Activated CD8-positive, alpha-beta T cell treated with anti-CD3 and anti-CD28 coated beads for 36 hours (primary cell): ENCODE results near the gene CYS1. TPM values are rescaled to one million over a fixed set of nuclear protein-coding genes. Genes with fewer than 3 reads are reported as not detected.
A peak's percentile ranks its signal among the peaks of the same experiment; 100 is the strongest.
"Not testable (repeated sequence)": the region's sequence is repeated elsewhere in the genome, so short reads cannot be mapped to it uniquely, and the experiment has no call there.

Experiments
- ATAC-seq: fragments of 200-7000 bp; cut with Tn5 transposase; one replicate; pipeline ENCODE4 v1.10.0; 2021; ENCODE audit warnings: mild to moderate bottlenecking, moderate library complexity
- CTCF ChIA-PET: fragments of 350-600 bp; sonication (Branson Sonifier 250); formaldehyde crosslinking; loops from one replicate; lab custom pipeline; 2021; ENCODE audit warnings: antibody characterized with exemption; lab: Charles Lee
- POLR2A ChIA-PET: fragments of 350-600 bp; sonication (Branson Sonifier 250); formaldehyde crosslinking; loops from one replicate; lab custom pipeline; 2021; ENCODE audit warnings: antibody characterized with exemption; lab: Charles Lee
- DNase-seq: peaks from one replicate; pipeline ENCODE4 v3.0.0-alpha.2; 2020
- H3K27ac Mint-ChIP-seq: one replicate; pipeline ENCODE4 v1.8.0; 2021; ENCODE audit warnings: mild to moderate bottlenecking, mixed read lengths
- H3K27me3 Mint-ChIP-seq: one replicate; pipeline ENCODE4 v1.8.0; 2021; ENCODE audit warnings: mixed read lengths
- H3K36me3 Mint-ChIP-seq: one replicate; pipeline ENCODE4 v1.8.0; 2021; ENCODE audit warnings: low read depth, mixed read lengths
- H3K4me1 Mint-ChIP-seq: one replicate; pipeline ENCODE4 v1.8.0; 2021; ENCODE audit warnings: low read depth, mixed read lengths
- H3K4me3 Mint-ChIP-seq: one replicate; pipeline ENCODE4 v1.8.0; 2021; ENCODE audit warnings: mild to moderate bottlenecking, moderate library complexity, mixed read lengths
- H3K9me3 Mint-ChIP-seq: one replicate; pipeline ENCODE4 v1.8.0; 2021; ENCODE audit warnings: mixed read lengths
- intact Hi-C: fragments of 100-400 bp; cut with micrococcal nuclease; formaldehyde crosslinking; loops from one replicate; pipeline ENCODE4 v1.10.0; 2022
- total RNA-seq, 2 experiments: library from RNA; stranded (reverse); gene quantifications; one replicate each; pipeline ENCODE4 v1.2.3, GENCODE V29; 2021
- TF ChIP-seq, protein P1 (sequence below): fragments of 200-600 bp; IDR thresholded peaks from one replicate; pipeline ENCODE4 v1.8.0; 2022; ENCODE audit warnings: antibody characterized with exemption, mild to moderate bottlenecking

CYS1 gene
- total RNA-seq, 2 experiments from 2014 or later, result 0.11 to 0.32 TPM

DNA sequence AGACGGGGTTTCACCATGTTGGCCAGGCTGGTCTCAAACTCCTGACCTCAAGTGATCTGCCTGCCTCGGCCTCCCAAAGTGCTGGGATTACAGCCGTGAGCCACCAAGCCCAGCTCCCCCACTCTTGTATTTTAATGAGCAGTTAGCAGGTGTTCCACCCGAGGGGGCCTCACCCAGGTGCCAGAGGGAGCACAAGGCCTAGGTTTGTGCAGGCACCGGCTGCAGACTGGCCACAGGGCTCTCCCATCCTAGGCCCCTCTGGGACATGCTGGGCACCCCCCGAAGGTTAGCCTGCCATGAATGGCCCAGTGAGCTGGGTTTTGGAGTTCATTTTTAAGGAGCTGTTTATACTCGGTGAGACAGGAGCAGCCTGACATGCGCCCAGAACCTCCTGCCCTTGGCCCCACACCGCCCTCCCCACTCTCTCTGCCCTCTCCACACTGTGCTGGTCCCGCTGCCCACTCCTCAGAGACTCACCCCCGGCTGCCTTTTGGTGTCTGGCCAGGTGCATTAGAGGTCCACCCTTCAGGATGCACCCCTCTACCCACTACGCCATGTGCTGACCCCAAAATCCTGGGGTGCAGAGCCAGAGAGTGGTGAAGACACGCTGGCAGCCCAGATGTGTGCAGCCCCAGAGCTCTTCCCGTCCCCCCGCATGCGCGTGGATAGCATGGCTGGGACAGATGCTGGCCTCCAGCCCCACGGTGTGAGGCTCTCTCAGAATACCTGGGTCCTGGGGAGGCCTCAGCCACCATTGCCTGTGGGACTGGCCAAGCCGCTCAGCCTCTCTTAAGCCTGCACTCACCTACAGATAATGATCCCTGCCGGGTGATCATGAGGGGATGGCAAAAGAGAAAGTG is 48.1 kb downstream of the CYS1 start:
- no peaks in the 10 kb centered on the region for H3K9me3 Mint-ChIP-seq
- ChIA-PET POLR2A (interaction anchor here (0.5 kb wide), 1 partner anchor 98 kb away, joined by 3 read pairs; no protein-coding TSS in a partner anchor), CTCF (interaction anchor here (1.0 to 5.5 kb wide), 3 partner anchors 39 to 218 kb away, joined by 4 to 44 read pairs (median 9); no protein-coding TSS in a partner anchor)
- intact Hi-C loops, result no loop called here
- TF ChIP-seq, protein P1, sequence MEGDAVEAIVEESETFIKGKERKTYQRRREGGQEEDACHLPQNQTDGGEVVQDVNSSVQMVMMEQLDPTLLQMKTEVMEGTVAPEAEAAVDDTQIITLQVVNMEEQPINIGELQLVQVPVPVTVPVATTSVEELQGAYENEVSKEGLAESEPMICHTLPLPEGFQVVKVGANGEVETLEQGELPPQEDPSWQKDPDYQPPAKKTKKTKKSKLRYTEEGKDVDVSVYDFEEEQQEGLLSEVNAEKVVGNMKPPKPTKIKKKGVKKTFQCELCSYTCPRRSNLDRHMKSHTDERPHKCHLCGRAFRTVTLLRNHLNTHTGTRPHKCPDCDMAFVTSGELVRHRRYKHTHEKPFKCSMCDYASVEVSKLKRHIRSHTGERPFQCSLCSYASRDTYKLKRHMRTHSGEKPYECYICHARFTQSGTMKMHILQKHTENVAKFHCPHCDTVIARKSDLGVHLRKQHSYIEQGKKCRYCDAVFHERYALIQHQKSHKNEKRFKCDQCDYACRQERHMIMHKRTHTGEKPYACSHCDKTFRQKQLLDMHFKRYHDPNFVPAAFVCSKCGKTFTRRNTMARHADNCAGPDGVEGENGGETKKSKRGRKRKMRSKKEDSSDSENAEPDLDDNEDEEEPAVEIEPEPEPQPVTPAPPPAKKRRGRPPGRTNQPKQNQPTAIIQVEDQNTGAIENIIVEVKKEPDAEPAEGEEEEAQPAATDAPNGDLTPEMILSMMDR, result no peak
- H3K27me3 Mint-ChIP-seq, result no peaks in the 10 kb centered on the region
- ATAC-seq, result no peak
- peaks cover 27% of the 10 kb centered on the region for H3K4me1 Mint-ChIP-seq
- no peak overlapping the region for H3K27ac Mint-ChIP-seq
- no peak for DNase-seq
- no peaks in the 10 kb centered on the region for H3K36me3 Mint-ChIP-seq
- H3K4me3 Mint-ChIP-seq, result no peak overlapping the region

DNA sequence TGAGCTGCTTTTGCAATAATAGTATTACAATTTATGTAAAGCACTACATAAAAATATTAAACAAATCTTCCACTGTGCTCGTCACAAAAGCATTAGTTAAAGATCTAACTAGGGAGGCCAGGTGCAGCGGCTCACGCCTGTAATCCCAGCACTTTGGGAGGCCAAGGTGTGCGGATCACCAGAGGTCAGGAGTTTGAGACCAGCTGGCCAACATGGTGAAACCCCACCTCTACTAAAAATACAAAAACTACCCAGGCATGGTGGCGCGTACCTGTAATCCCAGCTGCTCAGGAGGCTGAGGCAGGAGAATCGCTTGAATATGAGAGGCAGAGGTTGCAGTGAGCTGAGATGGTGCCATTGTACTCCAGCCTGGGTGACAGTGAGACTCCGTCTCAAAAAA is 49.4 kb downstream of the CYS1 start:
- ATAC-seq, H3K27me3 Mint-ChIP-seq, H3K9me3 Mint-ChIP-seq, H3K36me3 Mint-ChIP-seq, H3K27ac Mint-ChIP-seq, H3K4me3 Mint-ChIP-seq, intact Hi-C loops, DNase-seq: not testable (repeated sequence)
- CTCF ChIA-PET, result interaction anchor here (1.2 to 5.5 kb wide), 3 partner anchors 12 to 217 kb away, joined by 4 to 44 read pairs (median 9); no protein-coding TSS in a partner anchor
- POLR2A ChIA-PET, result interaction anchor here (0.7 to 0.8 kb wide), 2 partner anchors 14 to 244 kb away, joined by 3 read pairs; no protein-coding TSS in a partner anchor
- H3K4me1 Mint-ChIP-seq, result peaks cover 26% of the 10 kb centered on the region

DNA sequence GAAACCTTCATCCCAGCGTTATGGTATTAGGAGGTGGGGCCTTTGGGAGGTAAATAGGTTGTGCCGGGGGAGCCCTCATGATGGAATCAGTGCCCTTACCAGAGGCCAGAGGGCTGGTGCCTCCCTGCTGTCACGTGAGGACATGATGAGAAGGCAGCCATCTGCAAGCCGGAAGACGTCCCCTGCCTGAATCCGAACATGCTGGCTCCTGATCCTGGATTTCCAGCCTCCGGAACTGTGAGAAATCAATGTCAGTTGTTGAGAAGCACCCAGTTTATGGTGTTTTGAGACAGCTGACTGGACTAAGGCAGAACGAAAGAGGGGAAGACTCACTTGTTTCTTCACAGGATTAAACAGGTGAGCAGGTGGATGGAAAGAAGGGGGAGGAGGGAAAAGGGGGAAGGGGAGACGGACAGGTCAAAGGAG is 49.9 kb downstream of the CYS1 start:
- Mint-ChIP-seq H3K9me3 (no peaks in the 10 kb centered on the region), H3K27me3 (no peaks in the 10 kb centered on the region), H3K4me3 (no peak overlapping the region), H3K27ac (no peak overlapping the region), H3K4me1 (peaks cover 22% of the 10 kb centered on the region), H3K36me3 (no peaks in the 10 kb centered on the region)
- ATAC-seq (no peak), DNase-seq (no peak)
- intact Hi-C loops, result no loop called here
- ChIA-PET POLR2A (interaction anchor here (0.7 to 0.8 kb wide), 2 partner anchors 14 to 244 kb away, joined by 3 read pairs; no protein-coding TSS in a partner anchor), CTCF (interaction anchor here (1.2 to 5.5 kb wide), 3 partner anchors 12 to 216 kb away, joined by 4 to 44 read pairs (median 9); no protein-coding TSS in a partner anchor)
- TF ChIP-seq, protein P1, result no peak

DNA sequence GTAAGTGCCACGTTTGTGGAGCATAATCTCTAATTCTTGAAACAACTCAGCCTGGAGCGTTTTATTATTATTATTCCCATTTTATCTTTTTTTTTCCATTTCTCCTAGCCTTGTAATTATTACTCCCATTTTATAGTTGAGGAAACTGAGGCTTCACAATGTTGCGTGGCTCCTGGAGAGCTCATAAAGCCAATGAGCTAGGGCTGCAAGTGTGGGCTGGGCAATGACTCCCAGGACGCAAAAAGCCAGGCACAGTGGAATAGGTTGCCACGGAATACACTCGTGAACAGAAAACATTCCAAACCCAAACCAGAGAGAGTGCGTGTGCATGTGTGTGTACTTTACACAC is 50.4 kb downstream of the CYS1 start:
- no peaks in the 10 kb centered on the region for H3K27me3 Mint-ChIP-seq
- ChIA-PET CTCF (interaction anchor here (1.1 to 5.5 kb wide), 7 partner anchors 9 to 216 kb away, joined by 3 to 44 read pairs (median 6); no protein-coding TSS in a partner anchor), POLR2A (interaction anchor here (1.1 to 1.6 kb wide), 5 partner anchors 8 to 192 kb away, joined by 3 to 6 read pairs (median 3); no protein-coding TSS in a partner anchor)
- no peaks in the 10 kb centered on the region for H3K9me3 Mint-ChIP-seq
- H3K4me3 Mint-ChIP-seq, result peak overlapping the region; percentile 63
- ATAC-seq, result no peak
- intact Hi-C loops, result no loop called here
- DNase-seq, result no peak
- H3K36me3 Mint-ChIP-seq, result no peaks in the 10 kb centered on the region
- peak overlapping the region; percentile 12 for H3K27ac Mint-ChIP-seq
- H3K4me1 Mint-ChIP-seq, result peaks cover 20% of the 10 kb centered on the region
- TF ChIP-seq, protein P1, result no peak

DNA sequence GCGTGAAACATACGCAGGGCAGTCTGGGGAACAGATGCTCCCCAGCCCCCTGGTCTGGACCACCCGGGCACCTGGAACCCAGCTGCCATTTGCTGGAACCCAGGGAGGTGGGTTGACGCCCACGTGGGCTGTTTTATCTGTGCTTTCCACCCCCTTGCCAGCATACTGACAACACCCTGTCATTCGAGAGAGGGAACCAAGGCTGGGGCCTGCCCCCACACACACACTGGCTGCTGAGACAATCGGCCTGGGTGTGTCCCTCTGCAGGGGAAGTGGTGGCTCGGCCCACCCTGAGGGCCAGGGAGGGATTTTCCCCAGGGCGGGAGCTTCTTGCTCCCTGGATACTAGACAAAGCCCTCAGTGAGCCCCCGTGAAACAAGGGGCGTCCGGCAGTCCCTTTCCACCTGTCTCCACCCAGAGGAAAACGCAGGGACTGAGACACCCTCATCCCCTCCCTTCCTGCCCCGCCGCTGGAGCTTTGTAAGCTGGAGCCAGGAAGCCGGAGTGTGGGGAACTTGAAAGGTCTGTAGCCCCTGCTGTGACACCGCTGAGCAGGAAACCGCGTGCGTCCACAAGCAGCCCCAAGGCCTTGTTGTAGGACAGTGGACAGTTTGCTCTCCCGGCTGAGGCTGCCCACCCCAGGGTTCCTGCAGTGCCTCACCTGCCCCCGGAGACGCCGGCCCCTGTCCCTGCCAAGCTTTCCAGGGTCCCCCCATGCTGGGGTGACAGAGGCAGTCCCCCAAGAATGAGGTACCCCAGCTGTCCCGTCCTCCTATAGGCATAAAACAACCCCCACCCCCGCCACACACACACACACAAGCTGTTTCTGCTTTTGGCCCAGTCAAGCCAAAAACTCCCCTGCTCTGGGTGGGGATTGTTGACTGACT is 51.0 kb downstream of the CYS1 start:
- intact Hi-C loops, result no loop called here
- peak overlapping the region; percentile 63 for H3K4me3 Mint-ChIP-seq
- H3K9me3 Mint-ChIP-seq, result no peaks in the 10 kb centered on the region

More for the DNA sequence above, 51.0 kb downstream of the CYS1 start:
- H3K27me3 Mint-ChIP-seq, result no peaks in the 10 kb centered on the region
- TF ChIP-seq, protein P1, result no peak
- DNase-seq (peak; percentile 86), ATAC-seq (peak; percentile 99)
- no peaks in the 10 kb centered on the region for H3K36me3 Mint-ChIP-seq
- peak overlapping the region; percentile 77 for H3K27ac Mint-ChIP-seq
- POLR2A ChIA-PET, result interaction anchor here (1.1 to 1.6 kb wide), 6 partner anchors 9 to 191 kb away, joined by 3 to 6 read pairs (median 3); no protein-coding TSS in a partner anchor
- CTCF ChIA-PET, result interaction anchor here (1.1 to 5.5 kb wide), 7 partner anchors 10 to 44 kb away, joined by 3 to 44 read pairs (median 6); no protein-coding TSS in a partner anchor
- H3K4me1 Mint-ChIP-seq, result peaks cover 18% of the 10 kb centered on the region
